Activated CD4-positive, alpha-beta T cell treated with anti-CD3 and anti-CD28 coated beads for 4 hours (primary cell): Measurements from ENCODE around the gene BRPF1.

Experiments used
- DNase-seq, 2 donors: peaks; one replicate each; pipeline ENCODE4 v3.0.0-alpha.2; 2020

Gene BRPF1, protein sequence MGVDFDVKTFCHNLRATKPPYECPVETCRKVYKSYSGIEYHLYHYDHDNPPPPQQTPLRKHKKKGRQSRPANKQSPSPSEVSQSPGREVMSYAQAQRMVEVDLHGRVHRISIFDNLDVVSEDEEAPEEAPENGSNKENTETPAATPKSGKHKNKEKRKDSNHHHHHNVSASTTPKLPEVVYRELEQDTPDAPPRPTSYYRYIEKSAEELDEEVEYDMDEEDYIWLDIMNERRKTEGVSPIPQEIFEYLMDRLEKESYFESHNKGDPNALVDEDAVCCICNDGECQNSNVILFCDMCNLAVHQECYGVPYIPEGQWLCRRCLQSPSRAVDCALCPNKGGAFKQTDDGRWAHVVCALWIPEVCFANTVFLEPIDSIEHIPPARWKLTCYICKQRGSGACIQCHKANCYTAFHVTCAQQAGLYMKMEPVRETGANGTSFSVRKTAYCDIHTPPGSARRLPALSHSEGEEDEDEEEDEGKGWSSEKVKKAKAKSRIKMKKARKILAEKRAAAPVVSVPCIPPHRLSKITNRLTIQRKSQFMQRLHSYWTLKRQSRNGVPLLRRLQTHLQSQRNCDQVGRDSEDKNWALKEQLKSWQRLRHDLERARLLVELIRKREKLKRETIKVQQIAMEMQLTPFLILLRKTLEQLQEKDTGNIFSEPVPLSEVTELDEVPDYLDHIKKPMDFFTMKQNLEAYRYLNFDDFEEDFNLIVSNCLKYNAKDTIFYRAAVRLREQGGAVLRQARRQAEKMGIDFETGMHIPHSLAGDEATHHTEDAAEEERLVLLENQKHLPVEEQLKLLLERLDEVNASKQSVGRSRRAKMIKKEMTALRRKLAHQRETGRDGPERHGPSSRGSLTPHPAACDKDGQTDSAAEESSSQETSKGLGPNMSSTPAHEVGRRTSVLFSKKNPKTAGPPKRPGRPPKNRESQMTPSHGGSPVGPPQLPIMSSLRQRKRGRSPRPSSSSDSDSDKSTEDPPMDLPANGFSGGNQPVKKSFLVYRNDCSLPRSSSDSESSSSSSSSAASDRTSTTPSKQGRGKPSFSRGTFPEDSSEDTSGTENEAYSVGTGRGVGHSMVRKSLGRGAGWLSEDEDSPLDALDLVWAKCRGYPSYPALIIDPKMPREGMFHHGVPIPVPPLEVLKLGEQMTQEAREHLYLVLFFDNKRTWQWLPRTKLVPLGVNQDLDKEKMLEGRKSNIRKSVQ (N-terminal part only)

GRCh38 chr3:9731206-9732079 lies at the start of gene BRPF1:
Gene BRPF1, plus strand, starts transcription at chr3:9731735. Its CDS starts 2,406 bp downstream, at chr3:9734141.
- peak; percentile 99 for DNase-seq

DNA sequence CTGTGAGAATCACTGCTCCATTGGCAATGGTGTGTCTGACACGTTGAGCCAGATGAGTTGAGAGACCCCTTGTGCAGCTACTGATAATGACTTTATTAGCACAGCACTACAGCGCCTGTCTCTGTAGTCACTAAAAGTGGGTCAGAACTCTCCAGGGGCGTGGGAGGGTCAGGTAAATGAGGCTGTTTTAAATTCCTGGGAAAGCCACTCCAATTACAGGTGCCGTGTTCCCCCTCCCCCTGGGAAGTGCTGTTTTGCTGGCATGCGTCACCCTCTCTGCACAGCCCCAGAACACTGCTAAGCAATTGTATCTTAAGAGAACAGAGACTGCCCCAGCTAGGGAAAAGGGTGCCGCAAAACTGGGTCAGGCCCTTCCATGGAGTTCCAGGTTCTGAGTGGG lies 49.4 kb upstream of the BRPF1 start:
- DNase-seq, result no peak

- no peak for DNase-seq
These were observed 48.1 kb upstream of the BRPF1 start for GRCh38 chr3:9683426-9683825.

DNA sequence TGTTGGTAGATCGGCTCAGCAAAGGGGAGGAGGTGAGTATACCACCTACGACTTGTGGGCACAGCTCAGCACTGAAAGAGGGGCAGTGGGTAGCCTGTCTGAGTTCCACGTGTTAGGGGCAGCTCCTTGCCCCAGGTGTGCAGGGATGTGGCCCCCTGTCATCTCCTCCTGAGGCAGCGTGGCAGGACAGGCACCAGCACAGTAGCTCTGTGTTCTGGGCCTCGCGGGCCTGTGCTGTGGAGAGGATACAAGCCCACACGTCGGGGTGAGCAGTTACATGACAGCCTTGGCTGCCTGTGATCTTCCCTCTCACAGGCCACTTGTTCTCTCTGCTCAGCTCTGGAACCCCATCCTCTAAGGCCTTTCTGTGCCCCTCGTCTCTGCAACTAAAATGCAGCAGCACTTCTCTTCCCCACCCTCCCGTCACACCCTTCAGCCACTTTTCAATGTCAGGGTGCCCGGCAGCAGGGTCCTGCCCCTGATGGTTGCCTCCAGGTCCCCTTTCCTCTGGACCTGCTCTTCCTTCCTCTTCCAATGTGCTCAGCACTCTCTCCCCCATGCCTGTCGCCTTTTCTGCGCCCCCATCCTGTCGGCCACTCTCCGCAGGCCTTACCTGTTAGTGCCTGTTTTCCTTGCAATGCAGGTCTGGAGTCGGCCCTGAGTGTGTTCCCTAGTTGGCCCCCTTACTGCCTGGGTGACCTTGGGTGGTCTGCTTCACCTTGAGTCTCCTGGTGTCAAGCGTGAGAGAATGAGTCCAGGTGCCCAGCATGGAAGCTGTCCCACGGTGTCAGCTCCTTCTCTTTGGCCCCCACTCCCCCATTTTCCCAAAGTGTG lies 46.1 kb upstream of the BRPF1 start:
- DNase-seq, result no peak

DNA sequence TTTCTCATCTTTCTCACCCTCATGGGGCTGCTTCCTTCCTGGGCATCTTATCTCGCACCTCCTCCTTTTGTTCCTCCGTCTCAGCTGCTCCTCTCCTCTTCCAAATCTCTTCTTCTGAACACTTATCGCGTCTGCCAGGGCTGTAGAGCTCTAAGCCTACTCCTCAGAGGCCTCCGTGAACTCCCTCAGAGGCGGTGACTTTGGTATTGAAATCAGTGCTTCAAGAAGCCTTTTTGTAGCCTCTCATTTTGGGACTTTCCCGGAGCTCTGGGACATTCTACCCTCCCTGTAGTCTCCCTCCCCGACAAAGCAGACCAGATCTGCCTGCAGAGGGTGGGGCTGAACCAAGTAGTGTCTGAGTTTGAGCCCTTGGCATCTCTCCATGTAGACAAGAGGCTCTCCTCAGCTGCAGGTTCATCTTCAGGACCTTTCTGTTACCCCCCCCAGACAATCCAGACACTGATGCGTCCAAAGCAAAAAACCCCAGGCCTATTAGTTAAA lies 45.4 kb upstream of the BRPF1 start:
- DNase-seq, result no peak

- no peak for DNase-seq
These were observed 44.8 kb upstream of the BRPF1 start for GRCh38 chr3:9686703-9687102.

GRCh38 chr3:9687514-9687913 lies 44.0 kb upstream of the BRPF1 start:
- DNase-seq, result no peak

GRCh38 chr3:9688961-9689360 lies 42.6 kb upstream of the BRPF1 start:
- DNase-seq, result no peak

DNA sequence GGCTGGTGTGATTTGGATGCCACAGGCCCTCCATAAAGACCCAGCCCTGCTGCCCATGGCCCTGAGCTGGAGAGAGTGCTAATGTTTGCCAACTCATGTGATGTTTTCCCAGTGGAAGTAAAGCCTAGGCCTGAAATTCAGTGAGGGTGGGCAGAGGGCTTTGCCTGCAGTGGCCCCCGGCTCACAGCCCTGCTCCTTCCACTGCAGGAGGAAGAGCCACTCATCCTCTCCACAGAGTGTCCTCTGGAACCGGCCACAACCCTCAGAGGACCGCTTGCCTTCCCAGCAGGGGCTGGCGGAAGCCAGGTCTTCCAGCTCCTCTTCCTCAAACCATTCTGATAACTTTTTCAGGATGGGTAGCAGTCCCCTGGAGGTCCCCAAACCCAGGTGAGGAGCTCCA lies 41.8 kb upstream of the BRPF1 start:
- DNase-seq, result no peak

- DNase-seq, result no peak
These were observed 40.8 kb upstream of the BRPF1 start for GRCh38 chr3:9690451-9691450.

GRCh38 chr3:9691636-9692035 lies 39.9 kb upstream of the BRPF1 start:
- DNase-seq, result no peak

DNA sequence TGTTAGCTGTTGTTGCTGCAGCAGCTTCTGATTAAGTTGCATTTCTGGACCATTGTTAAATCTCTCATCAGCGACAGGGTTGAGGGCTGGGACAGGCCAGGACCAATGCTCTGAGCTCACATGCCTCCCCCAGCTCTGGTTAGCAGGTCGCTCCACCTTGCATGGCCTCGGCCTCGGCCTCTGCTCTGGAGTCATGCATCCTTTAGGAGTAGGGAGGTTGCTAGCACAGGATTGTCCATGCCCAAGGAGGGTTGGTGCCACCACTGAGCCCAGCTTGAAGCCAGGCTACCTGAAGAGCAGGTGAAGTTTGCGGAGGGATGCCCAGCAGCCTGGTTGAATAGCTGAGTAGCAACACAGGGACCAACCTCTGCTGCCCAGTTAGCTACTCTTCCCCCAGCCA lies 39.1 kb upstream of the BRPF1 start:
- DNase-seq, result no peak

DNA sequence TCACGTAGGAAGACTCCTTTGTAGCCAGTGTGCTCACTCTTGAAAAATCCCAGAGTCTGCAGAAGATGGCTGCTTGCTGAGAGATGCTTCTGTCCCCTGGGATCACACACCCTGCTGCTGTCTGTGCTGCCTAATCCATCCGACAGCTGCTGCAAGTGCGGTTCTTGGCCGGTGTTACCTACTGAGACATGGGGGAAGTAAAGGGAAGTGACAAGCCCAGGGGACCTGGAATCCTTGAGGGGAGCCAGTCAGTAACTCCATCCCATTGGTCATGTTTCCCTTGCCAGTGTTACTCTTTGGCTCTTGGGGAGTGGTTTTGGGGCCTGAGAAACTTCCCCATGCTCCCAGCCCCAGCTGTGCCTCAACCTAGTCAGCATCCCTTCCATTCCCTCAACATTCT lies 36.2 kb upstream of the BRPF1 start:
- no peak for DNase-seq

- DNase-seq, result no peak
These were observed 35.8 kb upstream of the BRPF1 start for GRCh38 chr3:9695746-9696145.

- DNase-seq, result no peak
These were observed 34.9 kb upstream of the BRPF1 start for GRCh38 chr3:9696480-9697220.

GRCh38 chr3:9697892-9698291 lies 33.6 kb upstream of the BRPF1 start:
- no peak for DNase-seq

GRCh38 chr3:9698293-9698692 lies 33.2 kb upstream of the BRPF1 start:
- no peak for DNase-seq

- DNase-seq, result no peak
These were observed 31.0 kb upstream of the BRPF1 start for GRCh38 chr3:9700536-9700935.

- DNase-seq, result no peak
These were observed 30.5 kb upstream of the BRPF1 start for GRCh38 chr3:9701006-9701405.
